GM23338 (cell line): ENCODE results near the gene FARP1.

ENCODE experiments used
- EZH2phosphoT487 ChIP-seq: fragments of 200-600 bp; sonication (generic); IDR thresholded peaks from one replicate; pipeline ENCODE4 v1.8.1; 2018; ENCODE audit warnings: antibody characterized with exemption; ENCODE audit not compliant: unreplicated experiment
- TF ChIP-seq, protein P1 (sequence below), 2 experiments: fragments of 200-600 bp in 1 of 2; sonication (generic) in 1 of 2; conservative IDR thresholded peaks; 2 replicates each; pipeline versions ENCODE4 v1.5.1 to v1.6.1; 2016 to 2017; ENCODE audit warnings: antibody characterized with exemption in 2 of 2, low read depth in 2 of 2, mild to moderate bottlenecking in 2 of 2, moderate library complexity in 1 of 2

- TF ChIP-seq, protein P1, sequence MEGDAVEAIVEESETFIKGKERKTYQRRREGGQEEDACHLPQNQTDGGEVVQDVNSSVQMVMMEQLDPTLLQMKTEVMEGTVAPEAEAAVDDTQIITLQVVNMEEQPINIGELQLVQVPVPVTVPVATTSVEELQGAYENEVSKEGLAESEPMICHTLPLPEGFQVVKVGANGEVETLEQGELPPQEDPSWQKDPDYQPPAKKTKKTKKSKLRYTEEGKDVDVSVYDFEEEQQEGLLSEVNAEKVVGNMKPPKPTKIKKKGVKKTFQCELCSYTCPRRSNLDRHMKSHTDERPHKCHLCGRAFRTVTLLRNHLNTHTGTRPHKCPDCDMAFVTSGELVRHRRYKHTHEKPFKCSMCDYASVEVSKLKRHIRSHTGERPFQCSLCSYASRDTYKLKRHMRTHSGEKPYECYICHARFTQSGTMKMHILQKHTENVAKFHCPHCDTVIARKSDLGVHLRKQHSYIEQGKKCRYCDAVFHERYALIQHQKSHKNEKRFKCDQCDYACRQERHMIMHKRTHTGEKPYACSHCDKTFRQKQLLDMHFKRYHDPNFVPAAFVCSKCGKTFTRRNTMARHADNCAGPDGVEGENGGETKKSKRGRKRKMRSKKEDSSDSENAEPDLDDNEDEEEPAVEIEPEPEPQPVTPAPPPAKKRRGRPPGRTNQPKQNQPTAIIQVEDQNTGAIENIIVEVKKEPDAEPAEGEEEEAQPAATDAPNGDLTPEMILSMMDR (conservative IDR thresholded peaks at IDR 0.05; ENCODE audit: low read depth in 2 of 2) = no peak
- no peak for TF ChIP-seq EZH2phosphoT487
These were observed 347.4 kb downstream of the FARP1 start for GRCh38 chr13:98490195-98490836.
